Effector memory CD8-positive, alpha-beta T cell (primary cell): ENCODE measurements around the gene AP2M1.

ENCODE experiments used
- ATAC-seq: fragments of 150-1000 bp; cut with Tn5 transposase; replicated peaks from 2 replicates; pipeline ENCODE4 v1.10.0; 2021; ENCODE audit warnings: mild to moderate bottlenecking, moderate library complexity
- DNase-seq, 3 experiments: peaks; one replicate each; pipeline ENCODE4 v3.0.0; 2021
- H3K27ac Mint-ChIP-seq, 2 donors: one replicate each; pipeline ENCODE4 v1.8.0; 2022; ENCODE audit warnings: mild to moderate bottlenecking in 2 of 2, mixed read lengths in 2 of 2, moderate library complexity in 2 of 2
- H3K27me3 Mint-ChIP-seq, 2 donors: one replicate each; pipeline ENCODE4 v1.8.0; 2022; ENCODE audit warnings: mixed read lengths in 2 of 2
- H3K36me3 Mint-ChIP-seq: one replicate; pipeline ENCODE4 v1.8.0; 2022; ENCODE audit warnings: mild to moderate bottlenecking, moderate library complexity, mixed read lengths; ENCODE audit not compliant: insufficient read depth
- H3K4me1 Mint-ChIP-seq, 2 donors: one replicate each; pipeline ENCODE4 v1.8.0; 2022; ENCODE audit warnings: low read depth in 2 of 2, mixed read lengths in 2 of 2
- H3K4me3 Mint-ChIP-seq, 2 donors: one replicate each; pipeline ENCODE4 v1.8.0; 2022; ENCODE audit warnings: mild to moderate bottlenecking in 2 of 2, mixed read lengths in 2 of 2, moderate library complexity in 2 of 2
- H3K9me3 Mint-ChIP-seq, 2 donors: one replicate each; pipeline ENCODE4 v1.8.0; 2022; ENCODE audit warnings: mixed read lengths in 2 of 2

Gene AP2M1

DNA sequence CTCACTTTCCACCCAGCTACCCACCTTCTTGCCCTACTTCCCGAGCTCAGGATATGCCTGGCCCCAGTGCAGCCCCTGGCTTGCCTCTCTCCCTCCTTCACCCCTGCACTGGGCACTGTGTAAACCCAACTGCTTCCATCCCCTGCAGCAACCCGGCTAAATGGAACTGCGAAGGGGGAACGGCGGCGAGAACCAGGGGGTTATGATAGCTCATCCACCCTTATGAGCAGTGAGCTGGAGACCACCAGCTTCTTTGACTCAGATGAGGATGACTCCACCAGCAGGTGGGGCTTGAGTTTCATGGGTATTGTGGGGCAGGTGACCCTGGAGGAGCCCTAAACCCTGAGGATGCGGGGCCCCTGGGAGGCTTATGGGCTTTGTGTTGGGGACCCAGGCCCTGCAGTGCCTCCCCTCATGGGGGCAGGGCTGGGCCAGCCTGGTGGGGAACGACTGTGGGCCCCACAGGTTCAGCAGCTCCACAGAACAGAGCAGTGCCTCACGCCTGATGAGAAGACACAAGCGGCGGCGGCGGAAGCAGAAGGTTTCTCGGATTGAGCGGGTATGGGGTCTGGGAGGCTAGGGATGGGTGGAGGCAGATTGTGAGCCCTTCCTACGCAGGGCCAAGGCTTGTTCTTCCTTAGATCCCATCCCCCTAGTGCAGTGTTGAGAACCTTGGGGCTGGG lies 9.9 kb upstream of the AP2M1 start:
- no peaks in the 10 kb centered on the region for H3K27me3 Mint-ChIP-seq
- H3K4me3 Mint-ChIP-seq, result no peak overlapping the region
- H3K36me3 Mint-ChIP-seq, result peaks cover 16% of the 10 kb centered on the region
- no peak overlapping the region for H3K27ac Mint-ChIP-seq
- H3K4me1 Mint-ChIP-seq, result peaks cover 16 to 22% of the 10 kb centered on the region in 2 donors
- no peaks in the 10 kb centered on the region for H3K9me3 Mint-ChIP-seq
- ATAC-seq, result no peak
- DNase-seq, result no peak

DNA sequence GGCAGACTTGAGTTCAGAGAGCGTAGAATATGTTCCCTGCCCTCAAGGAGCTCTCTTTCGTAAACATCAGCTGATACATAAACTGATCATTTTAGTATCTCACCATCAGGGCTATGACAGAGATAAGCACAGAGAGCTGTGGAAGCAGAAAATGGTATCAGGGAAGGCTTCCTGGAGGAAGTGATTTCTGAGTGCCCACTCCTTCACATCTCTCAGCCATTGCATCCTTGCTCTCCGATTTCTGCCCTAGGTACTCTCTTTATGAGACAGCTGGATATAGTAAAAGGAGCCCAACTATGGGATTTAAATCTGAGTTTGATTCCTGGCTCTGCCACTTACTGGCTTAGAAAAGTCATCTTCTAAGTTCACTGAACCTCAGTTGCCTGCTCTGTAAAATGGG lies 9.1 kb upstream of the AP2M1 start:
- H3K27me3 Mint-ChIP-seq, result no peaks in the 10 kb centered on the region
- no peaks in the 10 kb centered on the region for H3K9me3 Mint-ChIP-seq
- ATAC-seq (no peak), DNase-seq (no peak)
- peaks cover 11 to 16% of the 10 kb centered on the region in 2 donors for H3K4me1 Mint-ChIP-seq
- no peak overlapping the region for H3K27ac Mint-ChIP-seq
- no peak overlapping the region for H3K4me3 Mint-ChIP-seq
- peaks cover 13% of the 10 kb centered on the region for H3K36me3 Mint-ChIP-seq

DNA sequence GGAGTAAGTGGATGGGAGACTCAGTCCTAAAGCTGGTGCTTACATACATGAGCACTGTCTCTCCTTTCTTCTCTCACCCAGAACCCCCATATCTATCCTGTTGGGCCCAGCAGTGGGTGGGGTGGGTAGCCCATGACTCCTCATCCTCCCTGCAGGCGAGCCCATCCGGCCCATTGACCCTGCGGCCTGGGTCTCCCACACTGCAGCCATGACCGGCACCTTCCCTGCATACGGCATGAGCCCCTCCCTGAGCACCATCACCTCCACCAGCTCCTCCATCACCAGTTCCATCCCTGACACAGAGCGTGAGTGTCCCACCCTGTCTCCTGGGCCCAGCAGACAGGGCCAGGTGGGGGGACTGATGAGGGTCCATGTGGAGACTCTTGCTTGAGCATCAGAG lies 8.0 kb upstream of the AP2M1 start:
- no peak for ATAC-seq
- H3K36me3 Mint-ChIP-seq, result peaks cover 13% of the 10 kb centered on the region

DNA sequence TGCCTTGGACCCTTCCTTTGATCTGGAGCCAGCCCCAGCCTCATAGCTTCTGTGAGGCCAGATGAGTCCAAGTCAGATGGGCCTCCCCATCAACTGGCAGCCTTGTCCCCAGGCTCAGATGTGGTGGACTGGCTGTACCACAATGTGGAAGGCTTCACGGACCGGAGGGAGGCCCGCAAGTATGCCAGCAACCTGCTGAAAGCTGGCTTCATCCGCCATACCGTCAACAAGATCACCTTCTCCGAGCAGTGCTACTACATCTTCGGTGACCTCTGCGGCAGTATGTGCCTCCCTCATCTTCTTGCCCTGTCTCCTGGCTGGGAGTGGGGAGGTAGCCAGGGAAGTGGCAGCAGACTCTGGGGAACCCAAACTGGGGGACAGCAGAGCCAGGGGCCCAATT lies 6.9 kb upstream of the AP2M1 start:
- no peak for ATAC-seq
- Mint-ChIP-seq H3K4me3 (no peak overlapping the region), H3K27ac (no peak overlapping the region), H3K36me3 (peaks cover 6% of the 10 kb centered on the region), H3K4me1 (peaks cover 6% of the 10 kb centered on the region in 2 donors), H3K9me3 (no peaks in the 10 kb centered on the region), H3K27me3 (no peaks in the 10 kb centered on the region)
- DNase-seq, result no peak

More for the DNA sequence above, 8.0 kb upstream of the AP2M1 start:
- Mint-ChIP-seq H3K27me3 (no peaks in the 10 kb centered on the region), H3K4me3 (no peak overlapping the region), H3K9me3 (no peaks in the 10 kb centered on the region), H3K4me1 (peaks cover 6 to 11% of the 10 kb centered on the region in 2 donors), H3K27ac (no peak overlapping the region)
- DNase-seq, result no peak

DNA sequence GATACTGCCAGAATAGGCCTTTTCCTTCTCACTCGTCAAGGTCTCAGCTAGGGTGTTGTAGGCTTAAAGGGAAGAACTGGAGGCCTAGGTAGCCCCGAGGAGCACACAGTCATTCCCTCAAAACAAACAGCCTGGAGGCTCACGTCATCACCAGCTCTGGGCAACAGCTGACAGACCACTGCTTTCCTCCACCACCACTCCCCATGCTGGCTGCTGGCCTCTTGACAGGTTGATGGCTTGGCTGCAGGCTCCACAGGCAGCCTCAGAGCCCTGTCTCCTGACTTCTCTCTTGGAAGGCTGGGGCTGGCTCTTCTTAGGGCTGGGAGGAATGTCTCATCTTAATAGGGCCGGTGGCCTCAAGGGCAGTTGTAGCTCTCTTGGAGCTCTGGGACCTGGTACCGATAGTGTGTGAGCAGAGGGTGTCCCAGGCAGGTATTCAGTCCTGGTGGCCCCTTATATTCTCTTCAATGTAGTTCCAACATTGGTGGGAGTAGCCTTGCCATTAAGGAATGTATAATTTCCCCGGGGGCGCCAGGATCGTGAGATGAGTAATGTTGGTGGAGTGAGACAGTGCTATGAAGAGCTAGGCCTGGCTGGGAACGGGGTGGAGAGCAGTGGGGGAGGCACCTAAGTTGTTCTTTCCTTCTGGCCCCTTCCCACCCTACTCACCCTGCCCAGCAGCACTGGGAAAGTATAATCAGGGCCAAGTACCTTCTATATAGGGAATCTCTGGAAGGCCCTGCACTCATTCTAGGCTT lies 6.1 kb upstream of the AP2M1 start:
- no peak for ATAC-seq
- H3K9me3 Mint-ChIP-seq, result no peaks in the 10 kb centered on the region
- H3K27ac Mint-ChIP-seq, result no peak overlapping the region
- H3K27me3 Mint-ChIP-seq, result no peaks in the 10 kb centered on the region
- H3K4me1 Mint-ChIP-seq, result peaks cover 5 to 6% of the 10 kb centered on the region in 2 donors
- no peak overlapping the region for H3K4me3 Mint-ChIP-seq
- DNase-seq, result no peak
- H3K36me3 Mint-ChIP-seq, result peaks cover 6% of the 10 kb centered on the region

DNA sequence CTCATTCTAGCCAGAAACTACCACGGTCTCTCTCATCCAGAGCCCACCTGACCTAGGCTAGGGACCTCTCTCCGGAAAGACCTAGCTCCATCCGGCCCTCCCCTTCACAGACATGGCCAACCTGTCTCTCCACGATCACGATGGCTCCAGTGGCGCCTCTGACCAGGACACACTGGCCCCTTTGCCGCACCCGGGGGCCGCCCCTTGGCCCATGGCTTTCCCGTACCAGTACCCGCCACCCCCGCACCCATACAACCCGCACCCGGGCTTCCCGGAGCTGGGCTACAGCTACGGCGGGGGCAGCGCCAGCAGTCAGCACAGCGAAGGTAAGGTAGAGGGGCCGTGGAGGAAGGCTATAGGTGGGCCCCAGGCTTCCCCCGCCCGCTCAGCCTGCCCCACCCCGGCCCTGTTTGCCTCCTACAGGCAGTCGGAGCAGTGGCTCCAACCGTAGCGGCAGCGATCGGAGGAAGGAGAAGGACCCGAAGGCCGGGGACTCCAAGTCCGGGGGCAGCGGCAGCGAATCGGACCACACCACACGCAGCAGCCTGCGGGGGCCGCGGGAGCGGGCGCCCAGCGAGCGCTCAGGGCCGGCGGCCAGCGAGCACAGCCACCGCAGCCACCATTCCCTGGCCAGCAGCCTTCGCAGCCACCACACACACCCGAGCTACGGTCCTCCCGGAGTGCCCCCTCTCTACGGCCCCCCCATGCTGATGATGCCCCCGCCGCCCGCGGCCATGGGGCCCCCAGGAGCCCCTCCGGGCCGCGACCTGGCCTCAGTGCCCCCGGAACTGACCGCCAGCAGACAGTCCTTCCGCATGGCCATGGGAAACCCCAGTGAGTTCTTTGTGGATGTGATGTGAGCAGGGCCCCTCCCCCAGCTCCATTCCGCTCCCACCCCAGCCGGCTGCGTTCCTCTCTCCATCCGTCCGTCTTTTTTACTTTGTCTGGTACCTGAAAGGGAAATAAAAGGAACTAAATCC lies 4.5 kb upstream of the AP2M1 start:
- no peaks in the 10 kb centered on the region for H3K9me3 Mint-ChIP-seq
- ATAC-seq, result no peak
- no peak for DNase-seq
- no peak overlapping the region for H3K4me3 Mint-ChIP-seq
- H3K27ac Mint-ChIP-seq, result no peak overlapping the region
- H3K36me3 Mint-ChIP-seq, result peaks cover 14% of the 10 kb centered on the region
- H3K27me3 Mint-ChIP-seq, result no peaks in the 10 kb centered on the region
- H3K4me1 Mint-ChIP-seq, result peaks cover 0 to under 1% of the 10 kb centered on the region in 2 donors

DNA sequence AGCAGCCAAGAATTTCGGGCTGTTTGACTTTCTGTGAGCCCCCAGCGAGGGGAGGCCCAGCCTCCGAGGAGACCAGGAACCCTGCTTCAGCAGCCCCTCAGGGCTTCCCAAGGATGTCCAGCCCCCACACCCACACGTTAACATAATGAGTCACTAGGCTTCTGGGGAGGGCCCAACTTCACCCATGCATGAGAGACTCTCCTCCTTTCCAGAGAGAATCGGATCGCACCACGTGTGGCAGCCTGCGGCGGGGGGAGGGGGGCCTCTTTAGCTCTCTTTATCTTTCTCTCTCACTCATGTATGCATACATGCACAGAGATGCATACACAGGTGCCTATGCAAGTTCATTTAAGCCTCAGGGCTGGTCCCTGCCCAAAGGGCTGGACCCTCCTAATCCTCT lies 3.1 kb upstream of the AP2M1 start:
- DNase-seq (no peak), ATAC-seq (no peak)
- Mint-ChIP-seq H3K9me3 (no peaks in the 10 kb centered on the region), H3K27me3 (no peaks in the 10 kb centered on the region), H3K4me1 (peaks cover 11 to 12% of the 10 kb centered on the region in 2 donors), H3K27ac (peak overlapping the region in 1 of 2 donors; percentile 47), H3K36me3 (peaks cover 21% of the 10 kb centered on the region), H3K4me3 (no peak overlapping the region)

DNA sequence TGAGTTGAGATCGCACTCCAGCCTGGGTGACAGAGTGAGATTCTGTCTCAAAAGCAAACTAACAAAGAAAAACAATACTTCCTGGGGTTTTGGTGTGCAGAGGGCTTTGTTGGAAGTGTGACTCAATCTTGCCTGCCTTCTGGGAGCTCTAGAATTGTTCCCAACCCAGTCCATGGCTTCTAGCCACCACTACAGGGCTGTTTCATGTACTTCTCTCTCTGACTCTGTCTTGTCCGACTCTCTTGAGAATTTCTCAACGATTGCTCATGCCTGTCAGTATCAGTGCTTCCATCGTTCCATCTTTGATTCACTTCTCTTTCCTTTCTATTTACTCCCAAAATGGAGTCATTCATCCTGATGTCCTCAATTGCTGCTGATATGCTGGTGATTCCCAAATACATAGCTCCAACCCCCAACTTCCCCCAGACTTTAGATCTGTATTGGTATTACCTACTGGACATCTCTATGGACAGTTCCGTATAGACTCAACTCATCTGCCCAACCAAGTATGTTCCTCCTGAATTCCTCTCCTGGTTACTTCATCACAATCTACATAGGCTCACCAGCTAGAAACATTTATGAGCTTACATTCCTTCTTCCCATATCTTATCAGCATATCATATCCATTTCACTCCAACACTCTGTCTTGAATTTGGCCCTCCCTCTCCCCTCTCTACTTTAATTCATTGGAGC lies 1.8 kb upstream of the AP2M1 start:
- Mint-ChIP-seq H3K9me3 (no peaks in the 10 kb centered on the region), H3K36me3 (peaks cover 18% of the 10 kb centered on the region), H3K27me3 (no peaks in the 10 kb centered on the region), H3K4me1 (peaks cover 17 to 20% of the 10 kb centered on the region in 2 donors), H3K4me3 (no peak overlapping the region), H3K27ac (no peak overlapping the region)
- DNase-seq (no peak), ATAC-seq (no peak)

DNA sequence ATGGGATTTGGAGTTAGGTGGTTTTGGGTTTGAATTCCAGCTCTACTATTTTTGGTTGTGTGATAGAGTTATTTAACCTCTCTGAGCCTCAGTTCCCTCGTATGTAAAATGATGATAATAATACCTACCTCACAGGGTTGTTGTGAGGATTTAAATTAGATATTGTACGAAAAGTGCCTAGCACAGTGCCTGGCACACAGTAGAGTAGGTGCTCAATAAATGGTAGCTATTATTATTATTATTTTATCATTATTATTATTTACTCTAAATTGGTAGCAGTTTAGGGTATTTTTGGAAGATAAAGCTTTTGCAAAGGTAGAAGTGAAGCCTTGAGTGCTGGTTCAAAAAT lies 1.3 kb upstream of the AP2M1 start:
- H3K27ac Mint-ChIP-seq, result no peak overlapping the region
- ATAC-seq, result no peak
- H3K4me1 Mint-ChIP-seq, result peaks cover 21 to 25% of the 10 kb centered on the region in 2 donors
- peaks cover 16% of the 10 kb centered on the region for H3K36me3 Mint-ChIP-seq
- H3K4me3 Mint-ChIP-seq, result no peak overlapping the region
- no peaks in the 10 kb centered on the region for H3K27me3 Mint-ChIP-seq
- no peak for DNase-seq
- no peaks in the 10 kb centered on the region for H3K9me3 Mint-ChIP-seq

DNA sequence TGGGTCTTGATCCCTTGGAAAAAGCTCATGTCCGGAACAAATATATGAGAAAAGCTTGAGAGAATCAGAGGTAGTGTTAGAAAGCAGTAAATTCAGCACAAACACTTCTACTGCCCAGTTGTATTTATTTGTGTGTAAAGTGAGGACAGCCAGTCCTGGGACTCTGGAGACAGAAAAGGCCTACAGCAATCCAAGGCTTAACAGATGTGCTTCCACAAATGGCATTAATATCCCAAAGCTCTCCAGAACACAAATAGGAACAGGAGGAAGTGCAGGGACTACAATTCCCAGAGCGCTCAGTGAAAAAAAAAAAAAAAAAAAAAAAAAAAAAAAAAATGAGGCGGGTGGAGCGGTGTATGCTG lies 390 bp upstream of the AP2M1 start:
- H3K4me3 Mint-ChIP-seq, result peak overlapping the region; percentile 96 to 97
- no peaks in the 10 kb centered on the region for H3K27me3 Mint-ChIP-seq
- no peak for DNase-seq
- H3K36me3 Mint-ChIP-seq, result peaks cover 23% of the 10 kb centered on the region
- peak overlapping the region; percentile 90 to 94 for H3K27ac Mint-ChIP-seq
- H3K4me1 Mint-ChIP-seq, result peaks cover 21 to 27% of the 10 kb centered on the region in 2 donors
- H3K9me3 Mint-ChIP-seq, result no peaks in the 10 kb centered on the region
- peak; percentile 0 for ATAC-seq

DNA sequence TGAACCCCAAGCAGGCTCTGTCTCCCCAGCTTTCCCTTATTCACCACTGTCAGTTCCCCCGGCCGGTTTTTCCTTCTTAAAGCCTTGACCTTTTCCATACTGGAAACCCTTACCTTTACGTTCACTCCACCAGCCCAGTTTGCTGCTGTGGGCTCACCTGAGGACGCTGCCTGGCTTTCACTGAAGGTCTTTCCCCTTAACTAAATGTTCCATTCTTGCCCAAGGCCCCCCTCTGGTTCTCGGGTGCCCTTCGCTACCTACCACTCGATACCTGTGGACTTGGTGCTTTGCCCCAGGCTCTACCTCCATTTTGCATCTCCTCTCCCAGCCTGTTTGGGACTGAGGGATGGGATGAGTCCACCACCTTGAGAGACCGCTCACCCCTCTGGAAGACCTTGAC lies 851 bp downstream of the AP2M1 start:
- no peak for ATAC-seq
- H3K4me3 Mint-ChIP-seq, result peak overlapping the region; percentile 96 to 97
- H3K4me1 Mint-ChIP-seq, result peaks cover 21 to 27% of the 10 kb centered on the region in 2 donors
- H3K27me3 Mint-ChIP-seq, result no peaks in the 10 kb centered on the region
- no peaks in the 10 kb centered on the region for H3K9me3 Mint-ChIP-seq
- no peak for DNase-seq
- peak overlapping the region; percentile 90 to 94 for H3K27ac Mint-ChIP-seq
- peaks cover 33% of the 10 kb centered on the region for H3K36me3 Mint-ChIP-seq

DNA sequence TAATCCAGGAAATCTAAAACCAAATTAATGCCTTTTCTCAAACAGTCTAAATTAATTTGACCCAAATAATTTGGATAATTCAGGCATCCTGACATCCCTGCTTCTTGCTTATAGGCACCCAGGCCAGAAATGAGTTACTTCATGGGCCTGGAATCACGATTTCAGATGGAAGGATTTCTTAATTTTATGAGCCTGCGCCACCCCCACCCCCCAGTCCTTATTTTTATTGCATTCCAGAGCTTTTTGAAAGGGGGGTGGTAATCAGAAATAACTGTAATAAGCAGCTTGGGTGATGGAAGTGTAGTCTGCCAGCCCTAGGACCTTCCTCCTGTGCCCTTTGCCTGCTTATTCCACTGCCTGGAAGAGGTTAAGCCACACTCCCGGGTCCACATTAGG lies 1.3 kb downstream of the AP2M1 start:
- DNase-seq, result no peak
- peak overlapping the region; percentile 96 to 97 for H3K4me3 Mint-ChIP-seq
- H3K9me3 Mint-ChIP-seq, result no peaks in the 10 kb centered on the region
- no peak for ATAC-seq
- peaks cover 21 to 27% of the 10 kb centered on the region in 2 donors for H3K4me1 Mint-ChIP-seq
- peaks cover 37% of the 10 kb centered on the region for H3K36me3 Mint-ChIP-seq
- no peaks in the 10 kb centered on the region for H3K27me3 Mint-ChIP-seq
- H3K27ac Mint-ChIP-seq, result peak overlapping the region; percentile 90 to 94
